Measurements from ENCODE around the gene HDAC4.

DNA sequence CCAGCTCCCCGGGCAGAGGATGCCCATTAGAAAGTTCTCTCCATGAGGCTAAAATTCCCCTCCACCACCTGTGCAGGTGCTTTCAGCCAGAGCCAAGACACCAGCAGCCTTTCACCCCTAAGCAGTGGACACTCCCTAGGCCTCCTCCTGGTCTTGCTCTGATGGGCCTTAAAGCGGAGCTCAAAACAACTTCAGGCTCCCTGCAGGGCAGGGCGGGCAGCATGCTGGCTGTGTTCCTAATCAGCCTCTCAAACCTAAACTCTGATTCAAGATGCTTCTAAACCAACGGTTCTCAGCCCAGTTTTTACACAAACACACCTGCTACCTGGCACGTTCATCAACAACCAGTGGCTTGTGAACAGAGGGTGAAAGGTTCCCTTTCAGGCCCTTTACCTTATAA, 298.6 kb downstream of the HDAC4 start:
- TF ChIP-seq, protein P1, sequence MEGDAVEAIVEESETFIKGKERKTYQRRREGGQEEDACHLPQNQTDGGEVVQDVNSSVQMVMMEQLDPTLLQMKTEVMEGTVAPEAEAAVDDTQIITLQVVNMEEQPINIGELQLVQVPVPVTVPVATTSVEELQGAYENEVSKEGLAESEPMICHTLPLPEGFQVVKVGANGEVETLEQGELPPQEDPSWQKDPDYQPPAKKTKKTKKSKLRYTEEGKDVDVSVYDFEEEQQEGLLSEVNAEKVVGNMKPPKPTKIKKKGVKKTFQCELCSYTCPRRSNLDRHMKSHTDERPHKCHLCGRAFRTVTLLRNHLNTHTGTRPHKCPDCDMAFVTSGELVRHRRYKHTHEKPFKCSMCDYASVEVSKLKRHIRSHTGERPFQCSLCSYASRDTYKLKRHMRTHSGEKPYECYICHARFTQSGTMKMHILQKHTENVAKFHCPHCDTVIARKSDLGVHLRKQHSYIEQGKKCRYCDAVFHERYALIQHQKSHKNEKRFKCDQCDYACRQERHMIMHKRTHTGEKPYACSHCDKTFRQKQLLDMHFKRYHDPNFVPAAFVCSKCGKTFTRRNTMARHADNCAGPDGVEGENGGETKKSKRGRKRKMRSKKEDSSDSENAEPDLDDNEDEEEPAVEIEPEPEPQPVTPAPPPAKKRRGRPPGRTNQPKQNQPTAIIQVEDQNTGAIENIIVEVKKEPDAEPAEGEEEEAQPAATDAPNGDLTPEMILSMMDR (IDR thresholded peaks at IDR 0.05): no peak
- no peak for TF ChIP-seq POLR2A (IDR thresholded peaks at IDR 0.05)
